Mesenchymal stem cell (in vitro differentiated cells and primary cell): ENCODE results near the gene FAM47C.
"Not testable (repeated sequence)": the region's sequence is repeated elsewhere in the genome, so short reads cannot be mapped to it uniquely, and the experiment has no call there.

ENCODE experiments used
- DNase-seq: peaks from one replicate; pipeline ENCODE4 v3.0.0-alpha.2; 2013
- H2AFZ ChIP-seq: one replicate; pipeline ENCODE4 v1.6.1; 2013; ENCODE audit warnings: low read depth, mild to moderate bottlenecking, control low read depth, inconsistent platforms, low read length, moderate library complexity
- H2AK5ac ChIP-seq: 2 replicates; pipeline ENCODE4 v1.6.1; 2013; ENCODE audit warnings: low read length, moderate library complexity, mild to moderate bottlenecking, inconsistent platforms; ENCODE audit not compliant: severe bottlenecking
- H2BK120ac ChIP-seq: one replicate; pipeline ENCODE4 v1.6.1; 2013; ENCODE audit warnings: low read depth, mild to moderate bottlenecking, inconsistent platforms, low read length, moderate library complexity
- H2BK12ac ChIP-seq, 2 experiments: one replicate each; pipeline ENCODE4 v1.6.1; 2013; ENCODE audit warnings: inconsistent platforms in 2 of 2, low read length in 2 of 2, mild to moderate bottlenecking in 2 of 2, moderate library complexity in 2 of 2, control low read depth in 1 of 2
- H2BK15ac ChIP-seq: one replicate; pipeline ENCODE4 v1.6.1; 2013; ENCODE audit warnings: mild to moderate bottlenecking, low read depth, inconsistent platforms; ENCODE audit not compliant: poor library complexity, severe bottlenecking
- H2BK5ac ChIP-seq: 2 replicates; pipeline ENCODE4 v1.6.1; 2013; ENCODE audit warnings: low read depth, mild to moderate bottlenecking, low read length, control low read depth, inconsistent platforms; ENCODE audit not compliant: poor library complexity, severe bottlenecking
- H3K14ac ChIP-seq, 2 experiments: one replicate each; pipeline ENCODE4 v1.6.1; 2013; ENCODE audit warnings: inconsistent platforms in 2 of 2, low read length in 2 of 2, control low read depth in 1 of 2, mild to moderate bottlenecking in 1 of 2, moderate library complexity in 1 of 2
- H3K18ac ChIP-seq, 2 experiments: one replicate each; pipeline ENCODE4 v1.6.1; 2013; ENCODE audit warnings: inconsistent platforms in 2 of 2, low read length in 2 of 2, control low read depth in 1 of 2, low read depth in 1 of 2, mild to moderate bottlenecking in 1 of 2
- H3K23ac ChIP-seq, 2 experiments: one replicate each; pipeline ENCODE4 v1.6.1; 2013; ENCODE audit warnings: inconsistent platforms in 2 of 2, low read length in 2 of 2, mild to moderate bottlenecking in 2 of 2, moderate library complexity in 2 of 2, control low read depth in 1 of 2
- H3K27ac ChIP-seq: 2 replicates; pipeline ENCODE4 v1.5.1; 2013; ENCODE audit warnings: mild to moderate bottlenecking, moderate library complexity, low read length, control low read depth, inconsistent platforms; ENCODE audit not compliant: poor library complexity, severe bottlenecking
- H3K27me3 ChIP-seq, 2 experiments: 2 replicates each; pipeline versions ENCODE4 v1.6.1 to v1.7.0; 2013; ENCODE audit warnings: low read length in 2 of 2, mild to moderate bottlenecking in 2 of 2, moderate library complexity in 2 of 2, control low read depth in 1 of 2, inconsistent platforms in 1 of 2; ENCODE audit not compliant: control insufficient read depth in 1 of 2, insufficient read depth in 1 of 2
- H3K36me3 ChIP-seq, 2 experiments: 2 replicates each; pipeline versions ENCODE4 v1.6.1 to v1.7.0; 2013; ENCODE audit warnings: low read length in 2 of 2, control low read depth in 1 of 2, inconsistent platforms in 1 of 2, low read depth in 1 of 2, mild to moderate bottlenecking in 1 of 2; ENCODE audit not compliant: insufficient read depth in 2 of 2, control insufficient read depth in 1 of 2
- H3K4ac ChIP-seq, 2 experiments: one replicate each; pipeline ENCODE4 v1.6.1; 2013; ENCODE audit warnings: inconsistent platforms in 2 of 2, low read length in 2 of 2, mild to moderate bottlenecking in 2 of 2, moderate library complexity in 2 of 2, control low read depth in 1 of 2, low read depth in 1 of 2
- H3K4me1 ChIP-seq: 2 replicates; pipeline ENCODE4 v1.6.1; 2013; ENCODE audit warnings: low read depth, low read length, control low read depth; ENCODE audit not compliant: control insufficient read depth, insufficient read depth
- H3K4me2 ChIP-seq: 2 replicates; pipeline ENCODE4 v1.6.1; 2013; ENCODE audit warnings: low read length, mild to moderate bottlenecking, inconsistent platforms; ENCODE audit not compliant: poor library complexity, severe bottlenecking
- H3K4me3 ChIP-seq, 2 experiments: 2 replicates each; pipeline versions ENCODE4 v1.5.1 to v1.7.0; 2013; ENCODE audit warnings: low read length in 2 of 2, mild to moderate bottlenecking in 2 of 2, control low read depth in 1 of 2, low read depth in 1 of 2; ENCODE audit not compliant: insufficient read depth in 1 of 2
- H3K79me1 ChIP-seq: replicated peaks from 2 replicates; pipeline ENCODE4 v1.6.1; 2013; ENCODE audit warnings: mild to moderate bottlenecking, control low read depth, low read length, inconsistent platforms; ENCODE audit not compliant: poor library complexity, severe bottlenecking
- H3K9ac ChIP-seq: 2 replicates; pipeline ENCODE4 v1.7.0; 2013; ENCODE audit warnings: mild to moderate bottlenecking, low read length, moderate library complexity
- H3K9me3 ChIP-seq: 2 replicates; pipeline ENCODE4 v1.7.0; 2013; ENCODE audit warnings: mild to moderate bottlenecking, low read length; ENCODE audit not compliant: control insufficient read depth
- H4K8ac ChIP-seq: one replicate; pipeline ENCODE4 v1.6.1; 2013; ENCODE audit warnings: inconsistent platforms, mild to moderate bottlenecking, low read length, moderate library complexity
- H4K91ac ChIP-seq: one replicate; pipeline ENCODE4 v1.6.1; 2013; ENCODE audit warnings: mild to moderate bottlenecking, low read length, inconsistent platforms
- WGBS: methylation state at CpG from one replicate; pipeline ENCODE4 v1.1.7; 2013; ENCODE audit warnings: mixed read lengths; 5-methylcytosine and 5-hydroxymethylcytosine counted together

The FAM47C gene

GRCh38 chrX:37010496-37010895 lies 2.3 kb downstream of the FAM47C start:
- H3K18ac ChIP-seq = no peak overlapping the region
- no peak overlapping the region for H3K4me3 ChIP-seq
- H2BK120ac ChIP-seq = no peak overlapping the region
- no peak overlapping the region for H2AK5ac ChIP-seq
- 87% methylated on average over 17 of the region's 22 CpGs for WGBS
- H3K27me3 ChIP-seq = no peaks in the 10 kb centered on the region
- no peak overlapping the region for H4K91ac ChIP-seq
- H3K4ac ChIP-seq = no peak overlapping the region
- H2BK12ac ChIP-seq = no peak overlapping the region
- H3K14ac ChIP-seq = no peak overlapping the region
- H3K23ac ChIP-seq = no peak overlapping the region
- H3K27ac ChIP-seq = no peak overlapping the region
- H2AFZ ChIP-seq = no peak overlapping the region
- DNase-seq = no peak
- H4K8ac ChIP-seq = no peak overlapping the region
- no peak overlapping the region for H3K4me2 ChIP-seq
- H3K36me3 ChIP-seq = no peaks in the 10 kb centered on the region
- no peak overlapping the region for H3K9ac ChIP-seq
- H3K79me1 ChIP-seq = no peaks in the 10 kb centered on the region
- no peak overlapping the region for H2BK15ac ChIP-seq
- no peak overlapping the region for H2BK5ac ChIP-seq
- peaks cover 5% of the 10 kb centered on the region for H3K9me3 ChIP-seq
- no peaks in the 10 kb centered on the region for H3K4me1 ChIP-seq

DNA sequence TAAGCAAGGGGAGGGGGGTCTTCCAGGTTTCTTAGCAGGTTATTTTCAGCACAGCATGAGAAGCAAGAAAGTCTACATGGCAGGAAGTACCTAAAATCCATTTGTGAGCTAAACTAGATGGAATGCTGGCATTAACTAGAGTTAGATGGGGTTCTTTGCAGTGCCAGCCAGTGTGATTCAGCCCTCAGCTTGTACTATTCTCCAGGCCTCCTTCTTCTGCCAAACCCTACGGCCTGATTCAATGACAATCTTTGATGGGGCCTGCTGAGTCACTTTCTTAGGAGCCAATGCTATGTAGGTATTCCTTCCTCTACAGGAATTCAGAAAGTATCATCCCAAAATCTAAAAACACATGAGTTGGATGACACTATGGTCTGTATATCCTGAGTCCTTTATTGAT lies 26.1 kb downstream of the FAM47C start:
- H3K27me3 ChIP-seq, H3K4me2 ChIP-seq, H3K23ac ChIP-seq, H4K8ac ChIP-seq, H2BK5ac ChIP-seq, H3K27ac ChIP-seq, H3K79me1 ChIP-seq, H3K18ac ChIP-seq, H3K4ac ChIP-seq, H2BK120ac ChIP-seq, DNase-seq, H3K4me1 ChIP-seq, H2AK5ac ChIP-seq, H3K9me3 ChIP-seq, H3K14ac ChIP-seq, H2BK12ac ChIP-seq, H3K36me3 ChIP-seq, H2BK15ac ChIP-seq, H2AFZ ChIP-seq, H3K4me3 ChIP-seq, H3K9ac ChIP-seq, H4K91ac ChIP-seq: not testable (repeated sequence)
- no CpG with 5 or more reads among the region's 1 CpG for WGBS

DNA sequence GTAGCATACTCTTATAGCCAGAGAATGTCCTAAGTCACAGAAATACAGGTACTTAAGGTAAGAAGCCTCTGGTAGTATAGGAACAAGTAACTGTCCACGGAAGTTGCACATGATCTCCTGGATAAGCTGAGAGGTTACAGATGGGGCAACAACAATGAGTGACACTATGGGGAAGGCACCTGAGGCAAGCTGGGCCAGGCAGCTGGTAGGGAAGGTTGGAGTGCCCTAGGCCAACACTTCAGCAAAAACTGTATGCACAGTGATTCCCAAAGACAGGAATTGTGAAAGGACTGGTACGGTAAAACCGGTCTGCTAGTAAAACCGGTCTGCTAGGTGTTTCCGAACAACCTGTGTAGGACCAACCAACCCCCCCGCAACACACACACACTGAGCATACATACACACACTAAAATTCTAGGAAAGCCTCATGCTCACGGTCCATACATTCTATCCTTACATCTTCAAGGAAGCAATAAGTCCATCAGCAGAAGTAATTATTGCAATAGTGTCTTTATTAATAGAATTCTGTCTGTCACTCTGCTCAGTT lies 28.6 kb downstream of the FAM47C start:
- H2AK5ac ChIP-seq, H4K8ac ChIP-seq, H3K27me3 ChIP-seq, H4K91ac ChIP-seq, H2BK12ac ChIP-seq, H2BK15ac ChIP-seq, DNase-seq, H2BK5ac ChIP-seq, H3K27ac ChIP-seq, H2AFZ ChIP-seq, H3K4me1 ChIP-seq, H3K14ac ChIP-seq, H3K4ac ChIP-seq, H3K9me3 ChIP-seq, H3K18ac ChIP-seq, H3K4me3 ChIP-seq, H3K36me3 ChIP-seq, H3K9ac ChIP-seq, H2BK120ac ChIP-seq, H3K4me2 ChIP-seq, H3K23ac ChIP-seq, H3K79me1 ChIP-seq: not testable (repeated sequence)
- 76% methylated on average over 3 of the region's 7 CpGs for WGBS

- H3K36me3 ChIP-seq, H3K18ac ChIP-seq, H3K4me3 ChIP-seq, H4K8ac ChIP-seq, H3K4me2 ChIP-seq, H3K23ac ChIP-seq, H2BK15ac ChIP-seq, H3K4me1 ChIP-seq, H2BK120ac ChIP-seq, H2BK12ac ChIP-seq, H3K9ac ChIP-seq, DNase-seq, H4K91ac ChIP-seq, H2AK5ac ChIP-seq, H3K4ac ChIP-seq, H2BK5ac ChIP-seq, H3K27me3 ChIP-seq, H3K79me1 ChIP-seq, H3K14ac ChIP-seq, H2AFZ ChIP-seq, H3K9me3 ChIP-seq, H3K27ac ChIP-seq: not testable (repeated sequence)
- WGBS = no CpG with 5 or more reads among the region's 1 CpG
These were observed 30.6 kb downstream of the FAM47C start for GRCh38 chrX:37038814-37039213.
